Neural crest cell (in vitro differentiated cells): ENCODE data around the gene DHX29. TPM values are rescaled to one million over a fixed set of nuclear protein-coding genes. Genes with fewer than 3 reads are reported as not detected.

Experiments
- DNase-seq: peaks from one replicate; pipeline ENCODE4 v3.0.0; 2021; ENCODE audit warnings: low read depth, mixed read lengths, low spot score
- H3K27ac Mint-ChIP-seq: one replicate; pipeline ENCODE4 v1.8.0; 2021; ENCODE audit warnings: mild to moderate bottlenecking, mixed read lengths; ENCODE audit not compliant: unreplicated experiment
- H3K27me3 Mint-ChIP-seq: 2 replicates; pipeline ENCODE4 v1.8.0; 2021; ENCODE audit warnings: low read depth, mild to moderate bottlenecking, mixed read lengths
- H3K36me3 Mint-ChIP-seq: 2 replicates; pipeline ENCODE4 v1.8.0; 2021; ENCODE audit warnings: low read depth, mild to moderate bottlenecking, mixed read lengths
- H3K4me1 Mint-ChIP-seq: 2 replicates; pipeline ENCODE4 v1.8.0; 2021; ENCODE audit warnings: mixed read lengths
- H3K4me3 Mint-ChIP-seq: one replicate; pipeline ENCODE4 v1.8.0; 2021; ENCODE audit warnings: mild to moderate bottlenecking, mixed read lengths
- H3K9me3 Mint-ChIP-seq: 2 replicates; pipeline ENCODE4 v1.8.0; 2021; ENCODE audit warnings: mixed read lengths
- total RNA-seq: library from RNA; stranded (reverse); gene quantifications from 2 replicates; pipeline ENCODE4 v1.2.1, GENCODE V29; 2021
- TF ChIP-seq, protein P1 (sequence below): fragments of 200-600 bp; sonication (generic); conservative IDR thresholded peaks from 2 replicates; pipeline ENCODE4 v1.5.0; 2021; ENCODE audit warnings: antibody characterized with exemption, mild to moderate bottlenecking

The DHX29 gene
- total RNA-seq, 1 donor from 2014 or later, result 29.6 TPM

DNA sequence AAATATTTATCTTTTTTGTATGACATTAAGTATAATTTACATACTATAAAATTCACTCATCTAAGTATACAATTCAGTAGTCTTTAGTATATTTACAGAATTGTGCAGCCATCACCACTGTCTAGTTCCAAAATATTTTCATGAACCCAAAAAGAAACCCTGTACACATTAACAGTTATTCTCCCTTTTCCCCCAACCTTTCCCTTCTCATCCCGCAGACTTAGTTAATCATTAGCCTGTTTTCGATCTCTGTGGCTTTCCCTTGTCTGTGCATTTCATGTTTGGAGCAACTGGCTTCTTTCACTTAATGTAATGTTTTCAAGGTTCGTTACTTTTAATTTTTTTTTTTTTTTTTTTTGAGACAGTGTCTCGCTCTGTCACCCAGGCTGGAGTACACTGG is 37.8 kb upstream of the DHX29 start:
- no peaks in the 10 kb centered on the region for H3K4me1 Mint-ChIP-seq
- no peaks in the 10 kb centered on the region for H3K27me3 Mint-ChIP-seq
- H3K36me3 Mint-ChIP-seq, result peaks cover 22% of the 10 kb centered on the region
- no peak overlapping the region for H3K27ac Mint-ChIP-seq
- H3K4me3 Mint-ChIP-seq, result no peak overlapping the region
- DNase-seq, result no peak
- TF ChIP-seq, protein P1, sequence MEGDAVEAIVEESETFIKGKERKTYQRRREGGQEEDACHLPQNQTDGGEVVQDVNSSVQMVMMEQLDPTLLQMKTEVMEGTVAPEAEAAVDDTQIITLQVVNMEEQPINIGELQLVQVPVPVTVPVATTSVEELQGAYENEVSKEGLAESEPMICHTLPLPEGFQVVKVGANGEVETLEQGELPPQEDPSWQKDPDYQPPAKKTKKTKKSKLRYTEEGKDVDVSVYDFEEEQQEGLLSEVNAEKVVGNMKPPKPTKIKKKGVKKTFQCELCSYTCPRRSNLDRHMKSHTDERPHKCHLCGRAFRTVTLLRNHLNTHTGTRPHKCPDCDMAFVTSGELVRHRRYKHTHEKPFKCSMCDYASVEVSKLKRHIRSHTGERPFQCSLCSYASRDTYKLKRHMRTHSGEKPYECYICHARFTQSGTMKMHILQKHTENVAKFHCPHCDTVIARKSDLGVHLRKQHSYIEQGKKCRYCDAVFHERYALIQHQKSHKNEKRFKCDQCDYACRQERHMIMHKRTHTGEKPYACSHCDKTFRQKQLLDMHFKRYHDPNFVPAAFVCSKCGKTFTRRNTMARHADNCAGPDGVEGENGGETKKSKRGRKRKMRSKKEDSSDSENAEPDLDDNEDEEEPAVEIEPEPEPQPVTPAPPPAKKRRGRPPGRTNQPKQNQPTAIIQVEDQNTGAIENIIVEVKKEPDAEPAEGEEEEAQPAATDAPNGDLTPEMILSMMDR, result no peak
- H3K9me3 Mint-ChIP-seq, result no peaks in the 10 kb centered on the region

DNA sequence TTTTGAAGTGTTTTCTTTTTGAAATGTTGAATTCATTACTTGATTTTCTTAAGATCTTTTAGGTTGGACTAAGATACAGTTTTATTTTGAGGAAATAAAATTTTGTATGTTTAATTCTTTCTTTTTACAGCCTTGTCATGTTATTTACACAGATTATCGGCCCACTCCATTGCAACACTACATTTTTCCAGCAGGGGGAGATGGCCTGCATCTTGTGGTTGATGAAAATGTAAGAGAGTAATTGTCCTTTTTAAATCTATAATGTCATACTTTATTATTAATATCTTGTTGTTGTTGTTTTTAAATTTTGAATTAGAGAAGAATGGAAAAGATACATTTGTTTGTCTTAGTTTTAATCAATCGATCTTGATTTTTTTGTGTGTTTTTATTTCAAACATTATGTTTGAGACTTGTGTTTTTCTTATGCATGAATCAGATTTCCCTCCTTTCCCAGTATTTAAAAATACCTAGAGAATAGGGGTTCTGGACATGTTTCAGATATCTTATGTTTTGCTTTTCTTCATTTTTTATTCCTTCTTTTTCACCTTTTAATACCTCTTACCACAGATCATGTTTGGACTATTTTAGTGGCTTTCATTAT is 37.0 kb upstream of the DHX29 start:
- H3K4me1 Mint-ChIP-seq, result no peaks in the 10 kb centered on the region
- no peaks in the 10 kb centered on the region for H3K9me3 Mint-ChIP-seq
- TF ChIP-seq, protein P1, result peak; percentile 94
- no peaks in the 10 kb centered on the region for H3K27me3 Mint-ChIP-seq
- DNase-seq, result peak; percentile 70
- H3K27ac Mint-ChIP-seq, result no peak overlapping the region
- no peak overlapping the region for H3K4me3 Mint-ChIP-seq
- peaks cover 22% of the 10 kb centered on the region for H3K36me3 Mint-ChIP-seq

DNA sequence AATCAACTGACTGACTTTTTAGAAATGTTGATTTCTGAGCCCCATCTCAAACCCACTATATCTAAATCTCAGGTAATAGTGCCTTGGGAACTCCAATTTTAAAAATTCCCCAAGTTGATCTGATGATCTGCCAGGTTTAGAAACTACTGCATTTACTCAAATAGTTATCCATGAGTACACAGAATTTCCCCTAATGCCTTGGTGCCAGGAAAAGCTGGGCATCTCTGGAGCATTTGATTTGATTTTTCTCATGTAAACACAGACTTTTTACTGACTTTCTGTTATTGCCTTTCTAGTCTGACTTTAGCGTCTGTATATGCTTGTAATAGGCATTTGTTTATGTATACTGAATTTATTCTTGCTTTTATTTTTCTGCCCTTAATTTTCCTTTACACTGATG is 36.1 kb upstream of the DHX29 start:
- Mint-ChIP-seq H3K4me1 (no peaks in the 10 kb centered on the region), H3K36me3 (peaks cover 22% of the 10 kb centered on the region), H3K27ac (no peak overlapping the region), H3K4me3 (no peak overlapping the region), H3K9me3 (no peaks in the 10 kb centered on the region), H3K27me3 (no peaks in the 10 kb centered on the region)
- TF ChIP-seq, protein P1, result no peak
- no peak for DNase-seq

DNA sequence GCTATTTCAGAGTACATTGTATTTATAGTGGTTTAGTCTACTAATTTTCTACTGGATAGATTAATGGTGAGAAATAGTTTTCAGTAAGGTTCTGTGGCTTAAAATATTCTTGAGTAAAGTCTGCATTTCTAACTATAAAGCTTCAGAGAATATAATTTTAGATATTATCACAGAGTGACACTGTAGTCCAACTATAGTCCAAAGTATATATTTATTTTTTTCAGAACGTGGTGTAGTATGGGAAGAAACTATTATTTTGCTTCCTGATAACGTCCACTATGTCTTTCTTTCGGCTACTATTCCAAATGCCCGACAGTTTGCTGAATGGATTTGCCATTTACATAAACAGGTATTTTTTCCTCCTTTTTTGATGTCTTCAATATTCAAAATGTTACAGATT is 35.6 kb upstream of the DHX29 start:
- H3K27me3 Mint-ChIP-seq, result no peaks in the 10 kb centered on the region
- no peak overlapping the region for H3K4me3 Mint-ChIP-seq
- no peak overlapping the region for H3K27ac Mint-ChIP-seq
- H3K9me3 Mint-ChIP-seq, result no peaks in the 10 kb centered on the region
- no peaks in the 10 kb centered on the region for H3K4me1 Mint-ChIP-seq
- H3K36me3 Mint-ChIP-seq, result peaks cover 22% of the 10 kb centered on the region
- TF ChIP-seq, protein P1, result no peak
- no peak for DNase-seq

DNA sequence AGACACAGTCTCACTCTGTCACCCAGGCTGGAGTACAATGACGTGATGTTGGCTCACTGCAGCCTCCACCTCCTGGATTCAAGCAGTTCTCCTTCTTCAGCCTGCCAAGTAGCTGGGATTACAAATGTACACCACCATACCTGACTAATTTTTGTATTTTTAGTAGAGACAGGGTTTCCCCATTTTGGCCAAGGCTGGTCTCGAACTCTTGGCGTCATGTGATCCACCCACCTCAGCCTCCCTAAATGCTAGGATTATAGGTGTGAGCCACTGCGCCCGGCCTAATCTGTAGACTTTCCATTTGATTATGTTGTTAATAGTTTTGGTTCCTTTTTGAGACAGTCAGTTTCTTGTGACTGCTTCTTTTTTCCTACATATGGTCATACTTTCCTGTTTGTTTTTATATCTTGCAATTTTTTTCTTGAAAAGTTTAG is 31.3 kb upstream of the DHX29 start:
- Mint-ChIP-seq H3K27me3 (no peaks in the 10 kb centered on the region), H3K27ac (no peak overlapping the region), H3K4me1 (no peaks in the 10 kb centered on the region), H3K36me3 (peaks cover 1% of the 10 kb centered on the region), H3K9me3 (no peaks in the 10 kb centered on the region), H3K4me3 (no peak overlapping the region)
- no peak for DNase-seq
- TF ChIP-seq, protein P1, result no peak
